ENCODE data around the gene NACC1. TPM values are rescaled to one million over a fixed set of nuclear protein-coding genes. Genes with fewer than 3 reads are reported as not detected.

NACC1 gene
- total RNA-seq, 2 experiments from 2014 or later = 13.0 to 13.5 TPM

DNA sequence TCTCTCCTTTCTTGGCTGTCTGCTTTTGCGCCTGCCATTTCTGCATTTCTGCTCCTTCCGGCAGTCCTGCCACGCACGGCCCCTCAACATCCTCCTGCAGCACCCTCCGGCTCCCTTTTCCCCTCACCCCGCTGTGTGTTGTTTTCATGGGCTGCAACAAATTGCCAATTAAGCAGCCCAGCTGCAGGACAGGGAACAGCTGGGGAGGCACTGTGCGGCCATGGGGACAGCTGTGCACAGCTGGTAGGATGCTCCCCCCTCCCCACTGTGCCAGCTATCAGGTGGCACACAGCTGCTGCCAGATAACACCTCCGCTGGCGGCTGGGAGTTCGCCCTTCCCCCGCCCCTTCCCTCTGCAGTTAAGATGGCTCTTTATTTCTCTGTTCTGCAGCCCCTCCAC is 40.8 kb upstream of the NACC1 start:
- ATAC-seq (ENCODE audit: poor library complexity) = no peak
- POLR2A ChIA-PET = no interaction called here
- H3K36me3 ChIP-seq (ENCODE audit: insufficient read depth, low read length) = no peaks in the 10 kb centered on the region
- CTCF ChIA-PET = interaction anchor here (1.4 kb wide), 1 partner anchor 112 kb away, joined by 4 read pairs; no protein-coding TSS in a partner anchor
- H3K27ac ChIP-seq (ENCODE audit: low read depth in 1 of 2, low read length in 2 of 2) = no peak overlapping the region
- no peak for DNase-seq
- intact Hi-C loops (cut with DNase I, micrococcal nuclease) = loop anchor here in 1 of 2 experiments (5.0 kb wide), 1 partner anchor 40 kb away; no protein-coding TSS in a partner anchor
- Mint-ChIP-seq H3K4me1 (ENCODE audit: low read depth) (no peaks in the 10 kb centered on the region), H3K9me3 (no peaks in the 10 kb centered on the region), H3K27ac (no peak overlapping the region), H3K27me3 (no peaks in the 10 kb centered on the region), H3K4me3 (no peak overlapping the region), H3K36me3 (ENCODE audit: low read depth) (no peaks in the 10 kb centered on the region)
- H3K9me3 ChIP-seq (ENCODE audit: control insufficient read depth in 1 of 2, insufficient read depth in 1 of 2, low read length in 2 of 2) = no peaks in the 10 kb centered on the region
- H3K27me3 ChIP-seq (ENCODE audit: control insufficient read depth in 1 of 2, insufficient read depth in 2 of 2, low read length in 2 of 2) = peaks cover 0 to 2% of the 10 kb centered on the region in 2 experiments
- H3K4me1 ChIP-seq (ENCODE audit: insufficient read depth, low read length) = peaks cover 12% of the 10 kb centered on the region
- H3K4me3 ChIP-seq (ENCODE audit: low read length) = no peak overlapping the region
- TF ChIP-seq, protein P1, sequence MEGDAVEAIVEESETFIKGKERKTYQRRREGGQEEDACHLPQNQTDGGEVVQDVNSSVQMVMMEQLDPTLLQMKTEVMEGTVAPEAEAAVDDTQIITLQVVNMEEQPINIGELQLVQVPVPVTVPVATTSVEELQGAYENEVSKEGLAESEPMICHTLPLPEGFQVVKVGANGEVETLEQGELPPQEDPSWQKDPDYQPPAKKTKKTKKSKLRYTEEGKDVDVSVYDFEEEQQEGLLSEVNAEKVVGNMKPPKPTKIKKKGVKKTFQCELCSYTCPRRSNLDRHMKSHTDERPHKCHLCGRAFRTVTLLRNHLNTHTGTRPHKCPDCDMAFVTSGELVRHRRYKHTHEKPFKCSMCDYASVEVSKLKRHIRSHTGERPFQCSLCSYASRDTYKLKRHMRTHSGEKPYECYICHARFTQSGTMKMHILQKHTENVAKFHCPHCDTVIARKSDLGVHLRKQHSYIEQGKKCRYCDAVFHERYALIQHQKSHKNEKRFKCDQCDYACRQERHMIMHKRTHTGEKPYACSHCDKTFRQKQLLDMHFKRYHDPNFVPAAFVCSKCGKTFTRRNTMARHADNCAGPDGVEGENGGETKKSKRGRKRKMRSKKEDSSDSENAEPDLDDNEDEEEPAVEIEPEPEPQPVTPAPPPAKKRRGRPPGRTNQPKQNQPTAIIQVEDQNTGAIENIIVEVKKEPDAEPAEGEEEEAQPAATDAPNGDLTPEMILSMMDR (IDR thresholded peaks at IDR 0.05) = no peak

DNA sequence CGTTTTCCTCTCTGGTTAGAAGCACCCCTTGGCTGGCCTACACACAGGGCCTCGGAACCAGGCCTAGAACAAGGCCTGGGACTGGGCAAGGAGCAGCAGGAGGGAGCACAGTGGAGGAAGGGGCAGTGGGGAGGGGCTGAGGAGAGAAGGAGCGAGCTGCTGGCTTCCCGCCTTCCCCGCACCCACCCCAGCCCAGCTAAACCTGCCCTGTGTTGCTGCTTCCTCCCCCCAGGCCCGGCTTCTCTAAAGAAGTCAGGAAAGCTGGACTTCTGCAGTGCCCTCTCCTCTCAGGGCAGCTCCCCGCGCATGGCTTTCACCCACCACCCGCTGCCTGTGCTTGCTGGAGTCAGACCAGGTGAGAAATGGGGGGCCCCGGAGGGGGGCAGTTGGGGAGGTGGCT is 39.7 kb upstream of the NACC1 start:
- Mint-ChIP-seq H3K27me3 (no peaks in the 10 kb centered on the region), H3K9me3 (no peaks in the 10 kb centered on the region), H3K36me3 (ENCODE audit: low read depth) (no peaks in the 10 kb centered on the region), H3K4me1 (ENCODE audit: low read depth) (no peaks in the 10 kb centered on the region), H3K27ac (no peak overlapping the region), H3K4me3 (no peak overlapping the region)
- Histone ChIP-seq H3K27ac (ENCODE audit: low read depth in 1 of 2, low read length in 2 of 2) (no peak overlapping the region), H3K27me3 (ENCODE audit: control insufficient read depth in 1 of 2, insufficient read depth in 2 of 2, low read length in 2 of 2) (peaks cover 0 to 2% of the 10 kb centered on the region in 2 experiments), H3K9me3 (ENCODE audit: control insufficient read depth in 1 of 2, insufficient read depth in 1 of 2, low read length in 2 of 2) (no peaks in the 10 kb centered on the region), H3K36me3 (ENCODE audit: insufficient read depth, low read length) (no peaks in the 10 kb centered on the region), H3K4me3 (ENCODE audit: low read length) (no peak overlapping the region), H3K4me1 (ENCODE audit: insufficient read depth, low read length) (peaks cover 12% of the 10 kb centered on the region)
- POLR2A ChIA-PET = no interaction called here
- TF ChIP-seq, protein P1 (IDR thresholded peaks at IDR 0.05) = no peak
- ATAC-seq (ENCODE audit: poor library complexity) = no peak
- CTCF ChIA-PET = interaction anchor here (0.5 to 1.4 kb wide), 2 partner anchors 113 to 316 kb away, joined by 3 to 4 read pairs; no protein-coding TSS in a partner anchor
- intact Hi-C loops (cut with DNase I, micrococcal nuclease) = loop anchor here in 1 of 2 experiments (5.0 kb wide), 1 partner anchor 41 kb away; no protein-coding TSS in a partner anchor
- no peak for DNase-seq

DNA sequence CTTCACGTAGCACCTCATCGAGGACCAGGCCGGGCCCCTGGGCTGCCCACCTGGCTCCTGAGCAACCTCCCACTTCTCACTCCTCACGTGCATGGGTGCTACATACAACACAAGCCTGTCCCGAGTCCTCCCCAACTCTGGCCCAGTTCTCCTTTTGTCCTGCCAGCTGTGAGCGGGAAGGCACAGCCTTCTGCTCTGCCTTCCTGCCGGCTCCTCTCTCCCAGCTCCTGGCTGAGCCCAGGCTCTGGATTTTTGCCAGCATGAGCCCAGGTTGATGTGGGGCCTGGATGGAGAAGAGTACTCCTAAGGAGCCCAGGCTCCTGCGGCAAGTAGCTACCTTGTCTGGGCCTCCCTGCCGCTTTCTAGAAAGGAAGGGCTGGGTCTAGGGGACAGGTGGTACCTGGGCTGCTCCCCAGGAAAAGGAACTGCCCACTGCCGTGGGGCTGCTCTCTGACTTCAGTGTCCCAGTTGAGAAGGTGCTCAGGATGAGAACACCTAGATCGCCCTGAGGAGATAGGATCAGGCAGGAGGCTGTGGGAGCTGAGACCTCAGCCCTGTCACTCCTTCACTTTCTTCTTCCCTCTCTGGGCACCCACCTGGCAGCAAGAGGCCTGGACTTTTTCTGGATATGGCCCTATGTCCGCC is 39.0 kb upstream of the NACC1 start:
- Histone ChIP-seq H3K9me3 (ENCODE audit: control insufficient read depth in 1 of 2, insufficient read depth in 1 of 2, low read length in 2 of 2) (no peaks in the 10 kb centered on the region), H3K4me1 (ENCODE audit: insufficient read depth, low read length) (peaks cover 12% of the 10 kb centered on the region), H3K27ac (ENCODE audit: low read depth in 1 of 2, low read length in 2 of 2) (no peak overlapping the region), H3K36me3 (ENCODE audit: insufficient read depth, low read length) (no peaks in the 10 kb centered on the region), H3K4me3 (ENCODE audit: low read length) (no peak overlapping the region), H3K27me3 (ENCODE audit: control insufficient read depth in 1 of 2, insufficient read depth in 2 of 2, low read length in 2 of 2) (no peaks in the 10 kb centered on the region)
- Mint-ChIP-seq H3K27me3 (no peaks in the 10 kb centered on the region), H3K4me1 (ENCODE audit: low read depth) (no peaks in the 10 kb centered on the region), H3K4me3 (no peak overlapping the region), H3K9me3 (no peaks in the 10 kb centered on the region), H3K36me3 (ENCODE audit: low read depth) (no peaks in the 10 kb centered on the region), H3K27ac (no peak overlapping the region)
- intact Hi-C loops (cut with DNase I, micrococcal nuclease) = loop anchor here in 1 of 2 experiments (5.0 kb wide), 1 partner anchor 42 kb away; no protein-coding TSS in a partner anchor
- no peak for DNase-seq
- no peak for ATAC-seq (ENCODE audit: poor library complexity)
- ChIA-PET POLR2A (no interaction called here), CTCF (interaction anchor here (0.5 kb wide), 1 partner anchor 317 kb away, joined by 3 read pairs; no protein-coding TSS in a partner anchor)
- TF ChIP-seq, protein P1 (IDR thresholded peaks at IDR 0.05) = no peak
